Subcutaneous adipose tissue (tissue), 4 donors: ENCODE data around the gene ADK. TPM values are rescaled to one million over a fixed set of nuclear protein-coding genes. Genes with fewer than 3 reads are reported as not detected.

Source experiments
- CTCF ChIP-seq: fragments of 450-650 bp; IDR thresholded peaks from one replicate; pipeline ENCODE4 v1.5.1; 2016; ENCODE audit warnings: low read depth, mild to moderate bottlenecking, control low read depth, antibody characterized with exemption, moderate library complexity
- total RNA-seq, 4 donors: library from RNA; depleted of rRNA; stranded (reverse); fragments of >200 nt; gene quantifications; one replicate each; pipeline ENCODE4 v1.1.0, GENCODE V29; 2016

The ADK gene
- total RNA-seq, 4 donors from 2014 or later: 21.7 to 52.2 (median 38.8) TPM

DNA sequence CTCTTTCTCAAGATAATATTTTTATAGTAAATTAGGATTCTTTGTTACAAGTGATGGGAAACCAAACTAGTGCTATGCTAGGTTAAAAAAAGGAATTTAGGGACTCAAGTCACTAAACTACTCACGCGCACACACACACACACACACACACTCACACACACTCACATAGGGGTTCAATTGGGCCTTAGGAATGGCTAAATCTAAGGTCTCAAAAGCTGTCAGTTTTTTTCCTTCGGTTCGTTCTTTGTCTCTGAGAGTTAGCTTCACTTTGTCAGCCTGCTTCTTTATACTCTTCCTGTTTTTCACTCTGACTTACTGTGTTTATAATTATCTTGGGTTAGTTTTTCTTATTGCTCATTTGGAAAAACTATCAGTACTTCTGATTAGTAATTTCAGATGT is 138.9 kb downstream of the ADK start:
- TF ChIP-seq CTCF: no peak

DNA sequence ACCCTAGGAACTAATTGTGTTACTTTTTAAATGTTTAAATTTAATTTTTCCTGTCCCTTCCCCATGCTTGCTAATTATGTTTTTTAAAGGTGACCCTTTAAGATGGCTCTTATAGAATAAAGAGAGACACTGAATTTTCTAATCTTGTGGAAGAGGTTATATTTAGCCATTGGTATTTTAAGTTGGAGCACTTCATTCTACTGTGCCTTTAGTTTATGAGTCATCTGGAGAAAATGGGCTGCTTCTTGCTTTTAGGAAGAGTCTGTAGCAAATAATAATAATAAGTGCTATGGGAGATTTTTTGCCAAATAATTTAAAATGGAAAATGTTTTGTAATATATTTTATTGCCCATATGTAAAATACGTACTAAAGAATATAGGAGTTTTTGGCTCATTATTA is 139.7 kb downstream of the ADK start:
- TF ChIP-seq CTCF: no peak

- TF ChIP-seq CTCF: no peak
These were observed 141.9 kb downstream of the ADK start for GRCh38 chr10:74292871-74293427.

GRCh38 chr10:74293686-74294371 is 142.8 kb downstream of the ADK start:
- TF ChIP-seq CTCF: no peak

DNA sequence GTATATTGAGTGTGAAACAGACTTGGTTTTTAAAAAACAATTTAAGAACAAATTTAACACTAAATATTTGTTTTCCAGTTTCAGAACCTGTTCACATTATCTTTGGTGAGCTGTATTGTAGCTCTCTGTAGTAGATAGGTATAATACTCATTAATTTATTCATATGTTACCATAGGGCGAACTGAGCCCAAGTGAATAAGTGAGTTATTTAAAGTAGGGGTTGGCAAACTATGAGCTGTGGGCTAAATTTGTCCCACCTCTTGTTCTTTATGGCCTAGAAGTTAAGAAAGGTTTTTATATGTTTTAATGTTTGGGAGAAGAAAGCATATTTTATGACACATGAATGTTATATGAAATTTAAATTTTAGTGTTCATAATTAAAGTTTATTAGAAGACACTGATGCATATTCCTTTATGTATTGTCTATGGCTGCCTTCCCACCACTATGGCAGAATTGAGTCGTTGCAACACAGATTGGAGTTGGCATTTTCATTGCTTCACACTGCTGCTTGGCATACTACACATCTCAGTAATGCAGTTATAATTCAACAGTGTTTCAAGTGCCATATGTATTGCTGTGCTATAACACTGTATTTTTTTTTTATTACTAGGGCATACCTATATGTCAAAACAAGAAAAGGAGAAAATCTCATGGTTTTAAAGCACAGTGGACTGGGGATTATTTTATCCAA is 146.5 kb downstream of the ADK start:
- TF ChIP-seq CTCF: no peak

- TF ChIP-seq CTCF: no peak
These were observed 149.6 kb downstream of the ADK start for GRCh38 chr10:74300666-74301065.

- no peak for TF ChIP-seq CTCF
These were observed 154.7 kb downstream of the ADK start for GRCh38 chr10:74305730-74306129.
